ENCODE data around the gene ADCY3. TPM values are rescaled to one million over a fixed set of nuclear protein-coding genes. Genes with fewer than 3 reads are reported as not detected.

ADCY3 gene
- total and polyA plus RNA-seq, 2 of the 4 experiments (the other 2 are of a cell fraction): 17.4 to 46.1 TPM

- no peak overlapping the region for H3K18ac ChIP-seq (ENCODE audit: low read depth, low read length)
- H4K20me1 ChIP-seq (ENCODE audit: insufficient read depth, low read length): peaks cover 22% of the 10 kb centered on the region
- H3K23ac ChIP-seq (ENCODE audit: low read depth, low read length): peak overlapping the region; percentile 72
- H3K9me3 ChIP-seq (ENCODE audit: control insufficient read depth, insufficient read depth, low read length): no peaks in the 10 kb centered on the region
- 0 out of 2 replicates have a peak overlapping the region, but pooled peaks have one; percentile 21 for H2AK5ac ChIP-seq (ENCODE audit: low read depth, low read length)
- peaks cover 15% of the 10 kb centered on the region; the same call in 1 of the 2 replicates for H3K36me3 ChIP-seq (ENCODE audit: control insufficient read depth, insufficient read depth, low read length)
- no peak overlapping the region for H2BK15ac ChIP-seq (ENCODE audit: low read depth, low read length)
- no peak overlapping the region for H3K56ac ChIP-seq (ENCODE audit: extremely low read depth, insufficient read depth, low read length)
- H4K8ac ChIP-seq (ENCODE audit: low read depth in 2 of 2, low read length in 2 of 2): no peak overlapping the region
- TF ChIP-seq, protein P1, sequence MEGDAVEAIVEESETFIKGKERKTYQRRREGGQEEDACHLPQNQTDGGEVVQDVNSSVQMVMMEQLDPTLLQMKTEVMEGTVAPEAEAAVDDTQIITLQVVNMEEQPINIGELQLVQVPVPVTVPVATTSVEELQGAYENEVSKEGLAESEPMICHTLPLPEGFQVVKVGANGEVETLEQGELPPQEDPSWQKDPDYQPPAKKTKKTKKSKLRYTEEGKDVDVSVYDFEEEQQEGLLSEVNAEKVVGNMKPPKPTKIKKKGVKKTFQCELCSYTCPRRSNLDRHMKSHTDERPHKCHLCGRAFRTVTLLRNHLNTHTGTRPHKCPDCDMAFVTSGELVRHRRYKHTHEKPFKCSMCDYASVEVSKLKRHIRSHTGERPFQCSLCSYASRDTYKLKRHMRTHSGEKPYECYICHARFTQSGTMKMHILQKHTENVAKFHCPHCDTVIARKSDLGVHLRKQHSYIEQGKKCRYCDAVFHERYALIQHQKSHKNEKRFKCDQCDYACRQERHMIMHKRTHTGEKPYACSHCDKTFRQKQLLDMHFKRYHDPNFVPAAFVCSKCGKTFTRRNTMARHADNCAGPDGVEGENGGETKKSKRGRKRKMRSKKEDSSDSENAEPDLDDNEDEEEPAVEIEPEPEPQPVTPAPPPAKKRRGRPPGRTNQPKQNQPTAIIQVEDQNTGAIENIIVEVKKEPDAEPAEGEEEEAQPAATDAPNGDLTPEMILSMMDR (conservative IDR thresholded peaks at IDR 0.05; ENCODE audit: low read depth, low read length): no peak
- TF ChIP-seq MXI1 (IDR thresholded peaks at IDR 0.05; ENCODE audit: borderline replicate concordance, low read depth, low read length): no peak
- TF ChIP-seq SMC3 (IDR thresholded peaks at IDR 0.05; ENCODE audit: low read depth, low read length): no peak
- no peak for TF ChIP-seq CEBPB (IDR thresholded peaks at IDR 0.05; ENCODE audit: low read depth, low read length)
- TF ChIP-seq RFX5 (IDR thresholded peaks at IDR 0.05; ENCODE audit: low read depth, low read length): no peak
- TF ChIP-seq POLR2A (IDR thresholded peaks at IDR 0.05; ENCODE audit: low read depth, low read length): no peak
- TF ChIP-seq FOS (IDR thresholded peaks at IDR 0.05; ENCODE audit: low read depth, low read length): no peak
- no peak for TF ChIP-seq BHLHE40 (IDR thresholded peaks at IDR 0.05; ENCODE audit: low read depth, low read length)
- TF ChIP-seq, protein P2, sequence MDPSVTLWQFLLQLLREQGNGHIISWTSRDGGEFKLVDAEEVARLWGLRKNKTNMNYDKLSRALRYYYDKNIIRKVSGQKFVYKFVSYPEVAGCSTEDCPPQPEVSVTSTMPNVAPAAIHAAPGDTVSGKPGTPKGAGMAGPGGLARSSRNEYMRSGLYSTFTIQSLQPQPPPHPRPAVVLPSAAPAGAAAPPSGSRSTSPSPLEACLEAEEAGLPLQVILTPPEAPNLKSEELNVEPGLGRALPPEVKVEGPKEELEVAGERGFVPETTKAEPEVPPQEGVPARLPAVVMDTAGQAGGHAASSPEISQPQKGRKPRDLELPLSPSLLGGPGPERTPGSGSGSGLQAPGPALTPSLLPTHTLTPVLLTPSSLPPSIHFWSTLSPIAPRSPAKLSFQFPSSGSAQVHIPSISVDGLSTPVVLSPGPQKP (IDR thresholded peaks at IDR 0.05; ENCODE audit: borderline replicate concordance, low read depth, low read length): no peak
- no peak for TF ChIP-seq NFE2L2 (IDR thresholded peaks at IDR 0.05; ENCODE audit: low read depth, low read length)
- TF ChIP-seq, protein P3, sequence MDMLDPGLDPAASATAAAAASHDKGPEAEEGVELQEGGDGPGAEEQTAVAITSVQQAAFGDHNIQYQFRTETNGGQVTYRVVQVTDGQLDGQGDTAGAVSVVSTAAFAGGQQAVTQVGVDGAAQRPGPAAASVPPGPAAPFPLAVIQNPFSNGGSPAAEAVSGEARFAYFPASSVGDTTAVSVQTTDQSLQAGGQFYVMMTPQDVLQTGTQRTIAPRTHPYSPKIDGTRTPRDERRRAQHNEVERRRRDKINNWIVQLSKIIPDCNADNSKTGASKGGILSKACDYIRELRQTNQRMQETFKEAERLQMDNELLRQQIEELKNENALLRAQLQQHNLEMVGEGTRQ (IDR thresholded peaks at IDR 0.05; ENCODE audit: low read depth, low read length): no peak
- no peak for TF ChIP-seq MAZ (IDR thresholded peaks at IDR 0.05; ENCODE audit: borderline replicate concordance, low read depth, low read length)
- no peak for TF ChIP-seq RAD21 (IDR thresholded peaks at IDR 0.05; ENCODE audit: low read length)
- no peak for TF ChIP-seq MAFK (IDR thresholded peaks at IDR 0.05; ENCODE audit: low read depth, low read length)
- no peak for TF ChIP-seq RCOR1 (IDR thresholded peaks at IDR 0.05; ENCODE audit: insufficient replicate concordance, low read length)
- no peak for TF ChIP-seq CHD1 (IDR thresholded peaks at IDR 0.05; ENCODE audit: low read depth, low read length)
- H2BK20ac ChIP-seq (ENCODE audit: low read depth, low read length): no peak overlapping the region
- H3K4me2 ChIP-seq (ENCODE audit: low read depth, low read length): peak overlapping the region; percentile 16; the same call in 1 of the 2 replicates
- no peak overlapping the region for H2BK120ac ChIP-seq (ENCODE audit: low read depth, low read length)
- in situ Hi-C loops (cut with MboI; ENCODE audit: low sequenced_read_pairs): no loop called here
- no TSS peak for BruUV-seq (replicated peaks)
- no peak for DNase-seq
- intact Hi-C loops (cut with micrococcal nuclease): no loop called here
- ATAC-seq (ENCODE audit: low read depth): no peak
- H4K5ac ChIP-seq (ENCODE audit: low read depth, low read length): no peak overlapping the region; the same call in 1 of the 2 replicates
- WGBS, 2 experiments (ENCODE audit: extremely low coverage in 2 of 2, insufficient read length in 1 of 2): 90% methylated on average over 2 of the region's 7 CpGs; no CpG with 5 or more reads in 1 of the 2 experiments
- H3K4me1 ChIP-seq (ENCODE audit: control insufficient read depth, insufficient read depth, low read length): peaks cover 30% of the 10 kb centered on the region
- H4K91ac ChIP-seq (ENCODE audit: insufficient read depth, low read depth, low read length): no peak overlapping the region
- no peak overlapping the region for H3K9ac ChIP-seq (ENCODE audit: low read depth, low read length)
- no peaks in the 10 kb centered on the region for H3K27me3 ChIP-seq (ENCODE audit: control insufficient read depth, insufficient read depth, low read length)
- peaks cover 3 to 49% of the 10 kb centered on the region in 2 experiments; a peak in 3 of 4 replicates for H3K79me1 ChIP-seq (ENCODE audit: low read depth in 1 of 2, low read length in 2 of 2)
- H3K27ac ChIP-seq (ENCODE audit: insufficient read depth, low read length): no peak overlapping the region
- POLR2A ChIA-PET (ENCODE audit: unreplicated experiment): no interaction called here
- no peak overlapping the region for H2AFZ ChIP-seq (replicated peaks; ENCODE audit: low read length, poor library complexity)
- dilution Hi-C loops (cut with HindIII; ENCODE audit: low sequenced_read_pairs, unreplicated experiment): no loop called here
- CTCF ChIA-PET: no interaction called here
- H3K9me1 ChIP-seq (ENCODE audit: insufficient read depth, low read length): peaks cover 11% of the 10 kb centered on the region
- H3K4ac ChIP-seq (ENCODE audit: low read depth, low read length): no peak overlapping the region
- peak overlapping the region; percentile 30 for H2AK9ac ChIP-seq (replicated peaks; ENCODE audit: low read depth, low read length, poor library complexity)
- H3K4me3 ChIP-seq (ENCODE audit: insufficient read depth, low read depth, low read length): no peak overlapping the region
- H2BK5ac ChIP-seq (ENCODE audit: low read depth, low read length, poor library complexity, severe bottlenecking): no peak overlapping the region
- H3K14ac ChIP-seq (replicated peaks; ENCODE audit: low read depth, low read length): no peak overlapping the region
Measured at GRCh38 chr2:24917086-24917485, 3.0 kb downstream of the ADCY3 start.

All from IMR-90 (cell line).